Erythroblast (primary cell): ENCODE results near the gene OR1K1.

Source experiments
- GATA1 ChIP-seq: IDR thresholded peaks from 2 replicates; pipeline ENCODE4 v1.6.1; 2011; ENCODE audit warnings: low read depth, mild to moderate bottlenecking, control low read depth, low read length, moderate library complexity
- POLR2A ChIP-seq: IDR thresholded peaks from 2 replicates; pipeline ENCODE4 v1.6.1; 2011; ENCODE audit warnings: mild to moderate bottlenecking, low read length

- TF ChIP-seq POLR2A (no peak), GATA1 (no peak)
Measured at GRCh38 chr9:122814545-122814944, 14.6 kb downstream of the OR1K1 start.
